Activated CD8-positive, alpha-beta T cell treated with anti-CD3 and anti-CD28 coated beads for 36 hours (primary cell): ENCODE results near the gene MOB3B. TPM values are rescaled to one million over a fixed set of nuclear protein-coding genes. Genes with fewer than 3 reads are reported as not detected.

Experiments
- ATAC-seq: fragments of 200-7000 bp; cut with Tn5 transposase; one replicate; pipeline ENCODE4 v1.10.0; 2021; ENCODE audit warnings: mild to moderate bottlenecking, moderate library complexity
- CTCF ChIA-PET: fragments of 350-600 bp; sonication (Branson Sonifier 250); formaldehyde crosslinking; loops from one replicate; lab custom pipeline; 2021; ENCODE audit warnings: antibody characterized with exemption; lab: Charles Lee
- POLR2A ChIA-PET: fragments of 350-600 bp; sonication (Branson Sonifier 250); formaldehyde crosslinking; loops from one replicate; lab custom pipeline; 2021; ENCODE audit warnings: antibody characterized with exemption; lab: Charles Lee
- DNase-seq: peaks from one replicate; pipeline ENCODE4 v3.0.0-alpha.2; 2020
- H3K27ac Mint-ChIP-seq: one replicate; pipeline ENCODE4 v1.8.0; 2021; ENCODE audit warnings: mild to moderate bottlenecking, mixed read lengths
- H3K27me3 Mint-ChIP-seq: one replicate; pipeline ENCODE4 v1.8.0; 2021; ENCODE audit warnings: mixed read lengths
- H3K36me3 Mint-ChIP-seq: one replicate; pipeline ENCODE4 v1.8.0; 2021; ENCODE audit warnings: low read depth, mixed read lengths
- H3K4me1 Mint-ChIP-seq: one replicate; pipeline ENCODE4 v1.8.0; 2021; ENCODE audit warnings: low read depth, mixed read lengths
- H3K4me3 Mint-ChIP-seq: one replicate; pipeline ENCODE4 v1.8.0; 2021; ENCODE audit warnings: mild to moderate bottlenecking, moderate library complexity, mixed read lengths
- H3K9me3 Mint-ChIP-seq: one replicate; pipeline ENCODE4 v1.8.0; 2021; ENCODE audit warnings: mixed read lengths
- intact Hi-C: fragments of 100-400 bp; cut with micrococcal nuclease; formaldehyde crosslinking; loops from one replicate; pipeline ENCODE4 v1.10.0; 2022
- total RNA-seq, 2 experiments: library from RNA; stranded (reverse); gene quantifications; one replicate each; pipeline ENCODE4 v1.2.3, GENCODE V29; 2021
- TF ChIP-seq, protein P1 (sequence below): fragments of 200-600 bp; IDR thresholded peaks from one replicate; pipeline ENCODE4 v1.8.0; 2022; ENCODE audit warnings: antibody characterized with exemption, mild to moderate bottlenecking

Gene MOB3B
- total RNA-seq, 2 experiments from 2014 or later, result 0.47 to 0.67 TPM

DNA sequence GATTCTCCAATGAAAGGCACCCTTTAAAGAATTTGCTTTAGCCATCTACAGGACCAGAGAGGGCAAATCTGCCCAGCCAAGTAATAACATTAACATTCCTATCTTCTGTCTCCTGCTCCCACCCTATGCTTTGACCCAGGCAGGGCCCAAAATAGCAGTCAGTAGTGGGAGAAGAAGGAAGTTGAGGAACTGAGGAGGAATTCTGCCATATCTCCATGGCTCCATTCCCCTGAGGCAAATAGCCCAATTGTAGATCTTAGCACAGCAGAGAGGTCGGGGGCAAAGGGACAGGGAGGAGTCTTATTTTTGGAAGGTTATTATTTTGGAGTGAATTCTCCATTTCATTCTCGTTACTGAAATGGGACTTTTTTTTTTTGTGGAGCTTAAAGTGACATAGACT lies 116.7 kb downstream of the MOB3B start:
- no peaks in the 10 kb centered on the region for H3K4me1 Mint-ChIP-seq
- TF ChIP-seq, protein P1, sequence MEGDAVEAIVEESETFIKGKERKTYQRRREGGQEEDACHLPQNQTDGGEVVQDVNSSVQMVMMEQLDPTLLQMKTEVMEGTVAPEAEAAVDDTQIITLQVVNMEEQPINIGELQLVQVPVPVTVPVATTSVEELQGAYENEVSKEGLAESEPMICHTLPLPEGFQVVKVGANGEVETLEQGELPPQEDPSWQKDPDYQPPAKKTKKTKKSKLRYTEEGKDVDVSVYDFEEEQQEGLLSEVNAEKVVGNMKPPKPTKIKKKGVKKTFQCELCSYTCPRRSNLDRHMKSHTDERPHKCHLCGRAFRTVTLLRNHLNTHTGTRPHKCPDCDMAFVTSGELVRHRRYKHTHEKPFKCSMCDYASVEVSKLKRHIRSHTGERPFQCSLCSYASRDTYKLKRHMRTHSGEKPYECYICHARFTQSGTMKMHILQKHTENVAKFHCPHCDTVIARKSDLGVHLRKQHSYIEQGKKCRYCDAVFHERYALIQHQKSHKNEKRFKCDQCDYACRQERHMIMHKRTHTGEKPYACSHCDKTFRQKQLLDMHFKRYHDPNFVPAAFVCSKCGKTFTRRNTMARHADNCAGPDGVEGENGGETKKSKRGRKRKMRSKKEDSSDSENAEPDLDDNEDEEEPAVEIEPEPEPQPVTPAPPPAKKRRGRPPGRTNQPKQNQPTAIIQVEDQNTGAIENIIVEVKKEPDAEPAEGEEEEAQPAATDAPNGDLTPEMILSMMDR, result no peak
- ATAC-seq (no peak), DNase-seq (no peak)
- ChIA-PET POLR2A (no interaction called here), CTCF (no interaction called here)
- H3K4me3 Mint-ChIP-seq, result no peak overlapping the region
- H3K27ac Mint-ChIP-seq, result no peak overlapping the region
- H3K27me3 Mint-ChIP-seq, result no peaks in the 10 kb centered on the region
- no peaks in the 10 kb centered on the region for H3K9me3 Mint-ChIP-seq
- no peaks in the 10 kb centered on the region for H3K36me3 Mint-ChIP-seq
- intact Hi-C loops, result no loop called here

DNA sequence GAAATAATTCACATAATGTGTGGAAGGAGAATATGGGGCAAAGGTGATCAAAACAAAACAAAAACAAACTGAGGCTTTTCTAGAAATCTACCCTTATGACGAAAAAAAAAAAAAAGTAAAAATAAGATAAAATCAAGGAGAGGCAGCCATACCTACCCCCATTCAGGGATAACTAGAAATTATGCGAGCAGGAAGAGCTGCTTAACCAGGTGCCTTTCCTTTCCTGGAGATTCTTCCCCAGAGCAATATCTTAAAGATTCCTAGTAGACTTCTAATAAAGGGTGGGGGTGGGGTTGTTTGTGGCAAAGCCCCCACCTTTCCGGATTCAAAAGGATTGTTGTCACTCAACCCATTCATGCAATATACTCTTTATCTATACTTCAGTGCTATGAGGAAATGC lies 117.5 kb downstream of the MOB3B start:
- DNase-seq, result no peak
- TF ChIP-seq, protein P1, result no peak
- no peaks in the 10 kb centered on the region for H3K4me1 Mint-ChIP-seq
- ChIA-PET CTCF (no interaction called here), POLR2A (no interaction called here)
- H3K9me3 Mint-ChIP-seq, result no peaks in the 10 kb centered on the region
- H3K4me3 Mint-ChIP-seq, result no peak overlapping the region
- H3K27me3 Mint-ChIP-seq, result no peaks in the 10 kb centered on the region
- intact Hi-C loops, result no loop called here
- H3K36me3 Mint-ChIP-seq, result no peaks in the 10 kb centered on the region
- no peak for ATAC-seq
- no peak overlapping the region for H3K27ac Mint-ChIP-seq

DNA sequence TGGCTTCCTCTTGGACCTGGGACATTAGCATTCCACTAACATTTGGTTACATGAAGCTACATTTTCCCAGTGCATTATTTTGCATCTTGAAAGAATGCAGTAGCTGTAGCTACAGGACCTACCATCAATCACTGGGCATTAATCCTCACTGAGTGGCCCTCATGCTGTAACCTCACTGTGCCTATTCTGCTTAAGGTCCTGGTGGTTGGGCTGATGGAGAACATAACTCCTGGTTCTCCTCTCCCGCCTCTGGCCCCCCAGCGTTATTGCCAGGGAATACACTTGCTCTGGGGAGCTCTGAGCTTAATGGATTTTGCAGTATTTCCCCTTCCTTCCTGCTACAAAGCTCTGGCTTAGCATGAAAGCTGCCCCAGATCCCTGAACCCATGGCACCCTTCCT lies 121.1 kb downstream of the MOB3B start:
- DNase-seq (no peak), ATAC-seq (no peak)
- H3K36me3 Mint-ChIP-seq, result no peaks in the 10 kb centered on the region
- ChIA-PET CTCF (no interaction called here), POLR2A (no interaction called here)
- H3K27me3 Mint-ChIP-seq, result no peaks in the 10 kb centered on the region
- H3K4me1 Mint-ChIP-seq, result no peaks in the 10 kb centered on the region
- no peak overlapping the region for H3K4me3 Mint-ChIP-seq
- no peaks in the 10 kb centered on the region for H3K9me3 Mint-ChIP-seq
- H3K27ac Mint-ChIP-seq, result no peak overlapping the region
- TF ChIP-seq, protein P1, result no peak
- intact Hi-C loops, result no loop called here

DNA sequence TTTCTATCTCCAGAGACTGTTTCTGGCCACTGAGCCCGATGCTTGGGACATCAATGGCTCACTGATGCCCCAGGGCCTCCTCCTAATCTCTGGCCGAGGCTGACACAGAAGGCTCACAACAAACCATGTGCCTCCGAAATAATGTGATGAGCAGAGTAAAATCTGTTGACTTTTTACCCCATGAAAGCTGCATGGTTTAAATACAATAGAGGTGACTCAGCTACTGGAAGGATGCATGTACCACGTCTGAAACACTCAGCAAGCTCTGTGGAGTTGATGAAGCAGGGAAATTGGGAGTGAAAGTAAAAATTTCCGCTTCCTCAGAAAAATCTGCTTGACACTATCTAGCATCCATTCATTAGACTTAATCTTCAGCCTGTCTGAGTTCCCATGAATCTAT lies 121.6 kb downstream of the MOB3B start:
- ATAC-seq (no peak), DNase-seq (no peak)
- Mint-ChIP-seq H3K4me1 (no peaks in the 10 kb centered on the region), H3K27ac (no peak overlapping the region), H3K9me3 (no peaks in the 10 kb centered on the region), H3K4me3 (no peak overlapping the region), H3K36me3 (no peaks in the 10 kb centered on the region), H3K27me3 (no peaks in the 10 kb centered on the region)
- CTCF ChIA-PET, result no interaction called here
- POLR2A ChIA-PET, result no interaction called here
- TF ChIP-seq, protein P1, result no peak
- intact Hi-C loops, result no loop called here

DNA sequence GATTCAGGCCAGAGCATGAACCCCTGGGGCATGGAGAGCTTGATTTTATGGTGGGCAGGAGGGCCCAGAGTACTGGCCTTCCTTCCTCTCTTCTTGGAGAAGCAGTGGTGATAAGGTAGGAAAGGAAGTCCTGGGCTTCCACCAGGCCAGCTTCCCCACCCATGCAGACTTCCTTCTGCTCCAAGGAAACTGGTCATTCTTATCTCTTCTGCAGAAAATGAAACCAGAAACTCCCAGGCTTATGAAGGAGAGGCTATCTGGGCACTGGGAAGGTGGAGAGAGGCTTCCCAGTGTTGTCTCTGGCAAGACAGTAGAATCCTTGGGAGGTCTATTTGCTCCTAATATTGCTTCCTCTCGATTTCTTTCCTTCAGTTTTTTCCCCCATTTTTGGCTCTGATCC lies 122.1 kb downstream of the MOB3B start:
- CTCF ChIA-PET, result no interaction called here
- Mint-ChIP-seq H3K4me3 (no peak overlapping the region), H3K36me3 (no peaks in the 10 kb centered on the region), H3K27ac (no peak overlapping the region), H3K27me3 (no peaks in the 10 kb centered on the region), H3K4me1 (no peaks in the 10 kb centered on the region), H3K9me3 (no peaks in the 10 kb centered on the region)
- TF ChIP-seq, protein P1, result no peak
- POLR2A ChIA-PET, result no interaction called here
- no peak for ATAC-seq
- intact Hi-C loops, result no loop called here
- DNase-seq, result no peak
